A549 (cell line): ENCODE results near the gene FHIP2A. TPM values are rescaled to one million over a fixed set of nuclear protein-coding genes. Genes with fewer than 3 reads are reported as not detected.

Experiments used
- ATAC-seq, 2 experiments: fragments of 200-7000 bp in 1 of 2; fragments of >200 bp in 1 of 2; cut with Nextera tagmentation in 1 of 2; cut with Tn5 transposase in 1 of 2; 3 replicates each; pipeline versions ENCODE4 v1.8.0 to v1.9.1; 2018 to 2020; ENCODE audit warnings: mild to moderate bottlenecking in 1 of 2, moderate library complexity in 1 of 2
- CTCF ChIA-PET: fragments of 300-600 bp; sonication (Branson Sonifier 250); formaldehyde crosslinking; extraction: SDS; loops from one replicate; lab custom pipeline; 2021; ENCODE audit warnings: antibody characterized with exemption, inconsistent platforms; lab: Yijun Ruan, JAX
- POLR2A ChIA-PET: fragments of 350-600 bp; formaldehyde crosslinking; extraction: SDS; loops from one replicate; lab custom pipeline; 2021; ENCODE audit warnings: antibody characterized with exemption, inconsistent platforms; lab: Yijun Ruan, JAX
- DNase-seq, 2 experiments: peaks; one replicate each; pipeline versions ENCODE4 v3.0.0 to v3.0.0-alpha.2; 2011 to 2016; ENCODE audit warnings: low read depth in 1 of 2, low spot score in 1 of 2
- FAIRE-seq: peaks from 2 replicates; lab custom pipeline; 2011; peaks lifted over from hg19 to GRCh38; lab: Jason Lieb, UNC
- H3K27ac ChIP-seq, 2 experiments: fragments of >200 bp; sonication (Bioruptor Twin); formaldehyde crosslinking; 3 replicates each; pipeline ENCODE4 v1.5.1; 2016 to 2017
- H3K4me1 ChIP-seq: fragments of >200 bp; sonication (Bioruptor Twin); formaldehyde crosslinking; 3 replicates; pipeline ENCODE4 v1.6.1; 2016
- H3K4me2 ChIP-seq: fragments of >200 bp; sonication (Bioruptor Twin); formaldehyde crosslinking; 3 replicates; pipeline ENCODE4 v1.6.1; 2016
- H3K4me3 ChIP-seq: fragments of >200 bp; sonication (Bioruptor Twin); formaldehyde crosslinking; 3 replicates; pipeline ENCODE4 v1.5.1; 2016
- H3K9me3 ChIP-seq: fragments of >200 bp; sonication (Bioruptor Twin); formaldehyde crosslinking; 3 replicates; pipeline ENCODE4 v1.6.1; 2016
- CEBPB ChIP-seq, 2 experiments: fragments of >200 bp in 1 of 2; sonication (Bioruptor Twin) in 1 of 2; formaldehyde crosslinking in 1 of 2; IDR thresholded peaks; 2 replicates each; pipeline ENCODE4 v1.6.1; 2012 to 2016
- EHMT2 ChIP-seq: fragments of 200-600 bp; sonication (generic); IDR thresholded peaks from 2 replicates; pipeline ENCODE4 v1.6.1; 2016; ENCODE audit warnings: antibody characterized with exemption, low read depth, mild to moderate bottlenecking, moderate library complexity
- ESRRA ChIP-seq: fragments of 150-350 bp; IDR thresholded peaks from 2 replicates; pipeline ENCODE4 v1.6.1; 2014; ENCODE audit warnings: mild to moderate bottlenecking, low read length, borderline replicate concordance
- FOSB ChIP-seq: fragments of 250-450 bp; sonication (Bioruptor Pico); IDR thresholded peaks from 2 replicates; pipeline ENCODE4 v1.5.0; 2020; ENCODE audit warnings: mild to moderate bottlenecking, moderate library complexity
- FOSL2 ChIP-seq, 2 experiments: fragments of 450-650 bp in 1 of 2; fragments of >200 bp in 1 of 2; sonication (Bioruptor Twin) in 1 of 2; formaldehyde crosslinking; IDR thresholded peaks; 2 replicates each; pipeline versions ENCODE4 v1.5.0 to v1.6.1; 2016 to 2020; ENCODE audit warnings: mild to moderate bottlenecking in 1 of 2, moderate library complexity in 1 of 2
- HOXB5 ChIP-seq: fragments of 250-450 bp; sonication (Bioruptor Pico); IDR thresholded peaks from 2 replicates; pipeline ENCODE4 v1.5.0; 2020; ENCODE audit warnings: mild to moderate bottlenecking, moderate library complexity
- MAFK ChIP-seq: fragments of 450-650 bp; IDR thresholded peaks from 2 replicates; pipeline ENCODE4 v1.6.1; 2014; ENCODE audit not compliant: partially characterized antibody
- POLR2A ChIP-seq: IDR thresholded peaks from 2 replicates; pipeline ENCODE4 v1.6.1; 2012; ENCODE audit warnings: mild to moderate bottlenecking, low read length
- RAD21 ChIP-seq, 2 experiments: fragments of >200 bp in 1 of 2; sonication (Bioruptor Twin) in 1 of 2; formaldehyde crosslinking in 1 of 2; IDR thresholded peaks in 1 of 2; conservative IDR thresholded peaks in 1 of 2; 2 replicates in 1 of 2; 3 replicates in 1 of 2; pipeline ENCODE4 v1.6.1; 2012 to 2018; ENCODE audit warnings: inconsistent platforms in 1 of 2
- TFCP2L1 ChIP-seq: fragments of 250-450 bp; sonication (Bioruptor Pico); IDR thresholded peaks from 2 replicates; pipeline ENCODE4 v1.5.0; 2021; ENCODE audit warnings: mild to moderate bottlenecking
- TP53 ChIP-seq: fragments of 250-450 bp; sonication (Bioruptor Pico); IDR thresholded peaks from 2 replicates; pipeline ENCODE4 v1.5.0; 2021; ENCODE audit warnings: mild to moderate bottlenecking, moderate library complexity
- ZC3H11A ChIP-seq: fragments of 450-650 bp; IDR thresholded peaks from 2 replicates; pipeline ENCODE4 v1.6.1; 2014; ENCODE audit warnings: antibody characterized with exemption, mild to moderate bottlenecking
- ZNF302 ChIP-seq: fragments of 250-450 bp; sonication (Bioruptor Pico); IDR thresholded peaks from 2 replicates; pipeline ENCODE4 v1.9.0; 2021; ENCODE audit warnings: inconsistent platforms, mild to moderate bottlenecking, moderate library complexity
- ZSCAN20 ChIP-seq: fragments of 250-450 bp; sonication (Bioruptor Pico); IDR thresholded peaks from 2 replicates; pipeline ENCODE4 v1.8.0; 2022; ENCODE audit warnings: mild to moderate bottlenecking, moderate library complexity
- polyA plus RNA-seq, 4 experiments: library from polyadenylated mRNA; depleted of rRNA in 3 of 4; stranded (reverse); fragments of >200 nt; fragmentation: RNase III in 1 of 4; extraction: RNeasy Plus Mini Kit Qiagen cat#74134 plus additional on column Dnase treatment in 1 of 4; gene quantifications; 2 replicates in 3 of 4; 3 replicates in 1 of 4; pipeline ENCODE4 v1.2.3, GENCODE V29; 2011 to 2017
- TF ChIP-seq, protein P1 (sequence below): fragments of 250-450 bp; sonication (Bioruptor Pico); IDR thresholded peaks from 2 replicates; pipeline ENCODE4 v1.5.0; 2021; ENCODE audit warnings: mild to moderate bottlenecking, moderate library complexity, borderline replicate concordance
- TF ChIP-seq, protein P2 (sequence below): fragments of >200 bp; sonication (Bioruptor Twin); formaldehyde crosslinking; IDR thresholded peaks from 3 replicates; pipeline ENCODE4 v1.6.1; 2016
- TF ChIP-seq, protein P3 (sequence below): fragments of 200-600 bp; sonication (generic); IDR thresholded peaks from 2 replicates; pipeline ENCODE4 v1.6.1; 2016; ENCODE audit warnings: antibody characterized with exemption, mild to moderate bottlenecking, moderate library complexity
- TF ChIP-seq, protein P4 (sequence below): fragments of 250-450 bp; sonication (Bioruptor Pico); IDR thresholded peaks from 2 replicates; pipeline ENCODE4 v1.5.0; 2020; ENCODE audit warnings: low read depth, mild to moderate bottlenecking, moderate library complexity
- TF ChIP-seq, protein P5 (sequence below): fragments of 150-350 bp; IDR thresholded peaks from 2 replicates; pipeline ENCODE4 v1.6.1; 2014; ENCODE audit warnings: low read depth, mild to moderate bottlenecking, low read length

FHIP2A gene
- polyA plus RNA-seq, 2 of the 4 experiments (the other 2 are of a cell fraction) = 8.9 to 18.4 TPM

GRCh38 chr10:114852197-114852596 lies 30.6 kb downstream of the FHIP2A start:
- Histone ChIP-seq H3K9me3 (no peaks in the 10 kb centered on the region), H3K27ac (no peak overlapping the region), H3K4me1 (peaks cover 28% of the 10 kb centered on the region), H3K4me2 (no peak overlapping the region), H3K4me3 (no peak overlapping the region)
- no peak for TF ChIP-seq FOSB
- no peak for TF ChIP-seq CEBPB (IDR thresholded peaks at IDR 0.05)
- no peak for TF ChIP-seq ESRRA
- TF ChIP-seq, protein P1, sequence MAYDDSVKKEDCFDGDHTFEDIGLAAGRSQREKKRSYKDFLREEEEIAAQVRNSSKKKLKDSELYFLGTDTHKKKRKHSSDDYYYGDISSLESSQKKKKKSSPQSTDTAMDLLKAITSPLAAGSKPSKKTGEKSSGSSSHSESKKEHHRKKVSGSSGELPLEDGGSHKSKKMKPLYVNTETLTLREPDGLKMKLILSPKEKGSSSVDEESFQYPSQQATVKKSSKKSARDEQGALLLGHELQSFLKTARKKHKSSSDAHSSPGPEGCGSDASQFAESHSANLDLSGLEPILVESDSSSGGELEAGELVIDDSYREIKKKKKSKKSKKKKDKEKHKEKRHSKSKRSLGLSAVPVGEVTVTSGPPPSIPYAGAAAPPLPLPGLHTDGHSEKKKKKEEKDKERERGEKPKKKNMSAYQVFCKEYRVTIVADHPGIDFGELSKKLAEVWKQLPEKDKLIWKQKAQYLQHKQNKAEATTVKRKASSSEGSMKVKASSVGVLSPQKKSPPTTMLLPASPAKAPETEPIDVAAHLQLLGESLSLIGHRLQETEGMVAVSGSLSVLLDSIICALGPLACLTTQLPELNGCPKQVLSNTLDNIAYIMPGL (CRISPR knock-in tag) = no peak
- TF ChIP-seq HOXB5 (CRISPR knock-in tag) = no peak
- TF ChIP-seq EHMT2 = no peak
- TF ChIP-seq, protein P2, sequence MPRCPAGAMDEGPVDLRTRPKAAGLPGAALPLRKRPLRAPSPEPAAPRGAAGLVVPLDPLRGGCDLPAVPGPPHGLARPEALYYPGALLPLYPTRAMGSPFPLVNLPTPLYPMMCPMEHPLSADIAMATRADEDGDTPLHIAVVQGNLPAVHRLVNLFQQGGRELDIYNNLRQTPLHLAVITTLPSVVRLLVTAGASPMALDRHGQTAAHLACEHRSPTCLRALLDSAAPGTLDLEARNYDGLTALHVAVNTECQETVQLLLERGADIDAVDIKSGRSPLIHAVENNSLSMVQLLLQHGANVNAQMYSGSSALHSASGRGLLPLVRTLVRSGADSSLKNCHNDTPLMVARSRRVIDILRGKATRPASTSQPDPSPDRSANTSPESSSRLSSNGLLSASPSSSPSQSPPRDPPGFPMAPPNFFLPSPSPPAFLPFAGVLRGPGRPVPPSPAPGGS = no peak
- no peak for TF ChIP-seq TFCP2L1 (CRISPR knock-in tag)
- TF ChIP-seq POLR2A = no peak
- TF ChIP-seq ZC3H11A = no peak
- TF ChIP-seq ZNF302 (CRISPR knock-in tag) = no peak
- no peak for TF ChIP-seq MAFK
- TF ChIP-seq, protein P3, sequence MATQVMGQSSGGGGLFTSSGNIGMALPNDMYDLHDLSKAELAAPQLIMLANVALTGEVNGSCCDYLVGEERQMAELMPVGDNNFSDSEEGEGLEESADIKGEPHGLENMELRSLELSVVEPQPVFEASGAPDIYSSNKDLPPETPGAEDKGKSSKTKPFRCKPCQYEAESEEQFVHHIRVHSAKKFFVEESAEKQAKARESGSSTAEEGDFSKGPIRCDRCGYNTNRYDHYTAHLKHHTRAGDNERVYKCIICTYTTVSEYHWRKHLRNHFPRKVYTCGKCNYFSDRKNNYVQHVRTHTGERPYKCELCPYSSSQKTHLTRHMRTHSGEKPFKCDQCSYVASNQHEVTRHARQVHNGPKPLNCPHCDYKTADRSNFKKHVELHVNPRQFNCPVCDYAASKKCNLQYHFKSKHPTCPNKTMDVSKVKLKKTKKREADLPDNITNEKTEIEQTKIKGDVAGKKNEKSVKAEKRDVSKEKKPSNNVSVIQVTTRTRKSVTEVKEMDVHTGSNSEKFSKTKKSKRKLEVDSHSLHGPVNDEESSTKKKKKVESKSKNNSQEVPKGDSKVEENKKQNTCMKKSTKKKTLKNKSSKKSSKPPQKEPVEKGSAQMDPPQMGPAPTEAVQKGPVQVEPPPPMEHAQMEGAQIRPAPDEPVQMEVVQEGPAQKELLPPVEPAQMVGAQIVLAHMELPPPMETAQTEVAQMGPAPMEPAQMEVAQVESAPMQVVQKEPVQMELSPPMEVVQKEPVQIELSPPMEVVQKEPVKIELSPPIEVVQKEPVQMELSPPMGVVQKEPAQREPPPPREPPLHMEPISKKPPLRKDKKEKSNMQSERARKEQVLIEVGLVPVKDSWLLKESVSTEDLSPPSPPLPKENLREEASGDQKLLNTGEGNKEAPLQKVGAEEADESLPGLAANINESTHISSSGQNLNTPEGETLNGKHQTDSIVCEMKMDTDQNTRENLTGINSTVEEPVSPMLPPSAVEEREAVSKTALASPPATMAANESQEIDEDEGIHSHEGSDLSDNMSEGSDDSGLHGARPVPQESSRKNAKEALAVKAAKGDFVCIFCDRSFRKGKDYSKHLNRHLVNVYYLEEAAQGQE = no peak
- TF ChIP-seq FOSL2 (IDR thresholded peaks at IDR 0.05) = no peak
- no peak for TF ChIP-seq FOSL2 (CRISPR knock-in tag; IDR thresholded peaks at IDR 0.05)
- no peak for TF ChIP-seq ZSCAN20 (CRISPR knock-in tag)
- TF ChIP-seq, protein P4, sequence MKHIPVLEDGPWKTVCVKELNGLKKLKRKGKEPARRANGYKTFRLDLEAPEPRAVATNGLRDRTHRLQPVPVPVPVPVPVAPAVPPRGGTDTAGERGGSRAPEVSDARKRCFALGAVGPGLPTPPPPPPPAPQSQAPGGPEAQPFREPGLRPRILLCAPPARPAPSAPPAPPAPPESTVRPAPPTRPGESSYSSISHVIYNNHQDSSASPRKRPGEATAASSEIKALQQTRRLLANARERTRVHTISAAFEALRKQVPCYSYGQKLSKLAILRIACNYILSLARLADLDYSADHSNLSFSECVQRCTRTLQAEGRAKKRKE (CRISPR knock-in tag) = no peak
- TF ChIP-seq TP53 (CRISPR knock-in tag) = no peak
- TF ChIP-seq, protein P5, sequence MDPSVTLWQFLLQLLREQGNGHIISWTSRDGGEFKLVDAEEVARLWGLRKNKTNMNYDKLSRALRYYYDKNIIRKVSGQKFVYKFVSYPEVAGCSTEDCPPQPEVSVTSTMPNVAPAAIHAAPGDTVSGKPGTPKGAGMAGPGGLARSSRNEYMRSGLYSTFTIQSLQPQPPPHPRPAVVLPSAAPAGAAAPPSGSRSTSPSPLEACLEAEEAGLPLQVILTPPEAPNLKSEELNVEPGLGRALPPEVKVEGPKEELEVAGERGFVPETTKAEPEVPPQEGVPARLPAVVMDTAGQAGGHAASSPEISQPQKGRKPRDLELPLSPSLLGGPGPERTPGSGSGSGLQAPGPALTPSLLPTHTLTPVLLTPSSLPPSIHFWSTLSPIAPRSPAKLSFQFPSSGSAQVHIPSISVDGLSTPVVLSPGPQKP = no peak
- TF ChIP-seq RAD21 (conservative IDR thresholded peaks at IDR 0.05 in 1 of 2, IDR thresholded peaks at IDR 0.05 in 1 of 2) = no peak
- CTCF ChIA-PET = no interaction called here
- ATAC-seq (no peak), DNase-seq (no peak), FAIRE-seq (no peak)
- POLR2A ChIA-PET = no interaction called here
